B cell (primary cell): Measurements from ENCODE around the gene ZNF81.

Source experiments
- CTCF ChIP-seq: fragments of 200-600 bp; IDR thresholded peaks from one replicate; pipeline ENCODE4 v1.8.0; 2022; ENCODE audit warnings: antibody characterized with exemption, mild to moderate bottlenecking
- EZH2 ChIP-seq: IDR thresholded peaks from 2 replicates; pipeline ENCODE4 v1.6.1; 2012; ENCODE audit warnings: borderline replicate concordance, low read depth, mild to moderate bottlenecking, moderate library complexity, low read length; ENCODE audit not compliant: insufficient read depth, poor library complexity, severe bottlenecking

- no peak for TF ChIP-seq EZH2
- TF ChIP-seq CTCF: no peak
Observed at GRCh38 chrX:47817897-47818296, 18.8 kb upstream of the ZNF81 start.
